Measurements from ENCODE around the gene BMP7.

DNA sequence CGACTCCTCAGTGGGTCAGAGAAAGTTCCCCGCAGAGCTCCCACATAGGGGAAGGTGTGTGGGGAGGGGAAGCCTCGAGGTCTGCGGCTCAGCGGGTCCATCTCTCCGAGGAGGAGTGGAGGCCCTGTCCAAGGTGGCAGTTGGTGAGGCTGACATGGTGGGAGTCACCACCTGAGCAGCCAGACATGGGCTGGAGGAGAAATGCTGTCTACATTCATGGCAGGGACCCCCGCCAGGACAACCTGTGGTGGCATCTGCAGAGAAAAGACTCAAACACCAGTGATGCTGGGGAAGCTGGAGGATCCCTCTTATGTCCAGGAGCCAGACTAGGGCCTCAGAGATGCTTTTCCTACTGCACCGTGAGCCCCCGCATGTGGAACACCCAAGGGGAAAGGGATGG lies 49.8 kb downstream of the BMP7 start:
- TF ChIP-seq, protein P1, sequence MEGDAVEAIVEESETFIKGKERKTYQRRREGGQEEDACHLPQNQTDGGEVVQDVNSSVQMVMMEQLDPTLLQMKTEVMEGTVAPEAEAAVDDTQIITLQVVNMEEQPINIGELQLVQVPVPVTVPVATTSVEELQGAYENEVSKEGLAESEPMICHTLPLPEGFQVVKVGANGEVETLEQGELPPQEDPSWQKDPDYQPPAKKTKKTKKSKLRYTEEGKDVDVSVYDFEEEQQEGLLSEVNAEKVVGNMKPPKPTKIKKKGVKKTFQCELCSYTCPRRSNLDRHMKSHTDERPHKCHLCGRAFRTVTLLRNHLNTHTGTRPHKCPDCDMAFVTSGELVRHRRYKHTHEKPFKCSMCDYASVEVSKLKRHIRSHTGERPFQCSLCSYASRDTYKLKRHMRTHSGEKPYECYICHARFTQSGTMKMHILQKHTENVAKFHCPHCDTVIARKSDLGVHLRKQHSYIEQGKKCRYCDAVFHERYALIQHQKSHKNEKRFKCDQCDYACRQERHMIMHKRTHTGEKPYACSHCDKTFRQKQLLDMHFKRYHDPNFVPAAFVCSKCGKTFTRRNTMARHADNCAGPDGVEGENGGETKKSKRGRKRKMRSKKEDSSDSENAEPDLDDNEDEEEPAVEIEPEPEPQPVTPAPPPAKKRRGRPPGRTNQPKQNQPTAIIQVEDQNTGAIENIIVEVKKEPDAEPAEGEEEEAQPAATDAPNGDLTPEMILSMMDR (conservative IDR thresholded peaks at IDR 0.05; ENCODE audit: low read depth, low read length), result no peak
- TF ChIP-seq EZH2 (IDR thresholded peaks at IDR 0.05; ENCODE audit: borderline replicate concordance, low read depth, low read length, poor library complexity, severe bottlenecking), result no peak

Measured in A673 (cell line).